Prostate gland (tissue), 2 donors: ENCODE data around the gene RBM19.

Experiments used
- POLR2AphosphoS5 ChIP-seq: sonication (generic); formaldehyde crosslinking; IDR thresholded peaks from one replicate; pipeline ENCODE4 v1.6.1; 2017; ENCODE audit warnings: antibody characterized with exemption
- TF ChIP-seq, protein P1 (sequence below), 4 experiments: fragments of 200-600 bp in 2 of 4; fragments of 450-650 bp in 2 of 4; sonication (generic) in 2 of 4; IDR thresholded peaks; 1 replicate in 3 of 4; 2 replicates in 1 of 4; pipeline ENCODE4 v1.5.1; 2016 to 2019; ENCODE audit warnings: antibody characterized with exemption in 4 of 4, mild to moderate bottlenecking in 2 of 4, moderate library complexity in 2 of 4

DNA sequence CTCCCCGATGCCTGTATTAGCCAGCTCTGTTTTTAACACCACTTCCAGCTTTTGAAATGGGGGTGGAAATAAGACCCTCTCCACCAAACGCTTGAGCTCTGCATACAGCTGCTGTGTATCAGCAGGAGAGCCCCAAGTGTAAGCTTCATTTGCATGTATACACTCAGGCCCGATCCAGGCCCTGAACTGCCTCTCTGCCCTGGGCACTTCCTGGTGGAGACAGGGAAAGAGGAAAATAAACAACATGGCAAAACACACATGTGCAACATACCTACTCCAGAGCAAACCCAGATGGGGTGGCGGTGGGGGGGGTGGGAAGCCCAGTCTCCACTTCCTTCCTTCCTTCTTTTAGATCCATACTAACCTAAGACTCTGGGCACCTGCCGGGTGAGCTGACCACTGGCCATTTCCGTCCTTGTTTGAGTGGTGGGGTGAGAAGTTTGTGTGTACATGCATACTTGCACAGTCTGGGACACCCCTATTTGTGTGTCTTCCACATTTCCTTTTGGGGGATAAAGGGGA lies 55.3 kb downstream of the RBM19 start:
- TF ChIP-seq POLR2AphosphoS5 = no peak
- TF ChIP-seq, protein P1, sequence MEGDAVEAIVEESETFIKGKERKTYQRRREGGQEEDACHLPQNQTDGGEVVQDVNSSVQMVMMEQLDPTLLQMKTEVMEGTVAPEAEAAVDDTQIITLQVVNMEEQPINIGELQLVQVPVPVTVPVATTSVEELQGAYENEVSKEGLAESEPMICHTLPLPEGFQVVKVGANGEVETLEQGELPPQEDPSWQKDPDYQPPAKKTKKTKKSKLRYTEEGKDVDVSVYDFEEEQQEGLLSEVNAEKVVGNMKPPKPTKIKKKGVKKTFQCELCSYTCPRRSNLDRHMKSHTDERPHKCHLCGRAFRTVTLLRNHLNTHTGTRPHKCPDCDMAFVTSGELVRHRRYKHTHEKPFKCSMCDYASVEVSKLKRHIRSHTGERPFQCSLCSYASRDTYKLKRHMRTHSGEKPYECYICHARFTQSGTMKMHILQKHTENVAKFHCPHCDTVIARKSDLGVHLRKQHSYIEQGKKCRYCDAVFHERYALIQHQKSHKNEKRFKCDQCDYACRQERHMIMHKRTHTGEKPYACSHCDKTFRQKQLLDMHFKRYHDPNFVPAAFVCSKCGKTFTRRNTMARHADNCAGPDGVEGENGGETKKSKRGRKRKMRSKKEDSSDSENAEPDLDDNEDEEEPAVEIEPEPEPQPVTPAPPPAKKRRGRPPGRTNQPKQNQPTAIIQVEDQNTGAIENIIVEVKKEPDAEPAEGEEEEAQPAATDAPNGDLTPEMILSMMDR (IDR thresholded peaks at IDR 0.05) = no peak
